CMK (cell line): ENCODE measurements around the gene HOXB3.
"Not testable (repeated sequence)": the region's sequence is repeated elsewhere in the genome, so short reads cannot be mapped to it uniquely, and the experiment has no call there.

Experiments
- DNase-seq: peaks from one replicate; pipeline ENCODE4 v3.0.0-alpha.2; 2010; ENCODE audit warnings: low read depth

The HOXB3 gene

GRCh38 chr17:48545539-48545938, 44.5 kb downstream of the HOXB3 start:
- DNase-seq, result no peak

DNA sequence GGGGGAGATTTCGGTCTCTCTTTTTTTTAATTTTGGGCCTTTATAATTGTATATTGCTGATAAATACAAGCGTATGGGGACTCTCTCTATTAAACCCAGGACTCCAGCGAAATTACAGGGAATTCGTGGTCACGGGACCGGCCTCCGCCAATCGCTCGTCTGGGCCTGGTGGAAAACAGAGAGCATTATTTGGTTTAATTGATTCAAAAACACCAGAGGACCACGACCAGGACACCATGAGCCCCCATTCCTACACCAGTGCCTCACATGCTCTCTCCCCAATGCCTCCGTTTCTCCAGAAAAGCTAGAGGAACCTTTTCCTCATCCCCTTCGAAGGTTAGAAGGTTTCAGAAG, 45.0 kb downstream of the HOXB3 start, which contains the start of gene HOXB2:
HOXB2 (minus strand) TSS at position 88 of the 354 bp plus-strand sequence. CDS start 198 bp downstream, outside the sequence.
- DNase-seq, result no peak

GRCh38 chr17:48544349-48545021, 45.6 kb downstream of the HOXB3 start:
- no peak for DNase-seq

DNA sequence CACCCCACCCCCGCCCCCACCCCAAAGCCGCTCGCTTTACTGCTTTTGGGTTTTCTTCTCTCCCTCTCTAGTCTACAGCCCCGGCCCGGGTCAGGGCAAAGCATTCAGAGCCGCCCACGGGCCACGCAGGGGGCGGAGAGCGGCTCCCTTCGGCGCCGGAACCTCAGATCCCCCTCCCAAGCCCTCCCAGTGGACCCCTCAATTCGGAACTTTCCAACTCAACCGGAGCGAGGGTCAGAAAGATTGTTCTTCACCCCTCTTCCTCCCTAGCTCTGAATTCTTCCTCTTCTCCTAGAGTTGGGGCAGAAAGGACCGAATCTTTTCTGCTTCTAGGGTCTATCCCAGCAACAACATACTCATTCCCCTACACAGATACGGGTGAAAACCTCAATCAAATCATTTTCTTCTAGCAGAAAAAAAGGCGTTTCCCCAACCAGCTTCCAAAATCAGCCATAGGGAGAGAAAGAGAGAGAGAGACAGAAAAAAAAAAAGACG, 46.1 kb downstream of the HOXB3 start:
- no peak for DNase-seq

DNA sequence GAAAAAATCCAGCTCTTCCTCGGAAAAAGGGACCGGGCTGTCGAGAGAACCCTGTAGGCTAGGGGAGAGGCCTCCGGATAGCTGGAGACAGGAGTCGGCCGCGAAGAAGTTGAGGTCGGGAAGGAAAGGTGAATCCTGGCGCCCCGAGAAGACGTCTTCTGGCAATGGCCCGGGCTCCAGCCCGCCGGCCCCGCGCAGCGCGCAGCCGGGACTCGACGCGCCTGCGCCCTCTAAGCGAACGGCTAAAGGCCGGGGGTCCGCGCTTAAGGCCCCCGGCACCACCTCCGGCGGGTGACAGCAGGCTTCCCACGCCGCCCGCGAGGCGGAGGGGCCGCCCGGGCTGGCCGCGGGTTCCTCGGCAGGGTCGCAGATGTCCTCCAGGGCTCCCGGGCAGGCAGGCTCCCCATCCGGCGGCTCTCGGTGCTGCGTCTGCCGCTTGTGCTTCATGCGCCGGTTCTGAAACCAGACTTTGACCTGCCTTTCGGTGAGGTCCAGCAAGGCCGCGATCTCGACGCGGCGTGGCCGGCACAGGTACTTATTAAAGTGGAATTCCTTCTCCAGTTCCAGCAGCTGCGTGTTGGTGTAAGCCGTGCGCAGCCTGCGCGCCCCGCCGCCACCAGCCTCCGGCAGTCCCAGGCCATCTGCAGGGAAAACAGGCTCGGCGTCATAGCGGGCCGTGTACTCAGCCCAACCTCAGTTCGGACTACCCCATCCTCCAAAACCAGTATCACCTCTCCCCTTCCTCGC, 46.8 kb downstream of the HOXB3 start:
- DNase-seq, result no peak

DNA sequence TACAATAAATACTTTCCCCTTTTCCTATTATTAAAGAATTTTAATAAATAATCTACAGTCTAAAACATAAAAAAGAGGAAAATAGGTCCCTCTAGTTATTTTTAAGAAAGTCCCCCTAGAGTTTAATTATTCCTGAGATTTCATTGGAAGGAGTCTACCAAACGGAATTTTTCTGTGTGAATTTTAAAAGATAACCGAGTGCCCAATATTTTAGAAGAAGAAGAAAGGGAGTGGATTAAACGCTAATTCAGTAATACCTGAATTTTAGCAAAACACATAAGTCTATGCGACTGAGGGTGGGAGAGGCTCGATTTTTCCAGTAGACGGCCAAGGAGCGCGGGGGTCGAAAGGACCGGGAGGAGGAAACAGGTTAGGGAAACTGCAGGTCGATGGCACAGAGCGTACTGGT, 47.3 kb downstream of the HOXB3 start:
- no peak for DNase-seq

DNA sequence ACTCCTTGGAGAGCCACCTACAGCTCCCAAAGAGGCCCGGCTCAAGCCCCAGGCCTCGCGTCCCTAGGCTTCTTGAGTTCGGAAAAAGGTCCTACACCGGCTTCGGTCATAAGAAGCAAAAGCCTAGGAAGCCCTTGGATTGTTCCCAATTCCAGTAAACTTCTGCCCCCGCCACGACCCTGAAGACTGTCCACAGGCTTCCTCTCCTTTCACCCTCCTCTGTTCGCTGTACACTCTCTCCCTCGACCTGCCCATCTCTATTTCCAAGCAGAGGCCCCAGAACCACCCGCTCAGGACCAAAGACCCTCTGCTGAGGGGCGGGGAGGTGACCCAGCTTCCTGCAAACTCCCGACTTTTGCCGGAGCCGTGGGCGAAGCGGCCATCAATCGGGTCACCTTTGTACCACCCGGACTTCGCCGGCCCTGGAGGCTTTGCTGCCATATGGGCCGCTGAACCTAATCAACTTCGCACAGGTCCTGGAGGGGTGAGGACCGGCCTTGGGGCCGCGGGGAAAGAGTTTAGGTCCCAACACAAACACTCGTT, 47.9 kb downstream of the HOXB3 start:
- no peak for DNase-seq

GRCh38 chr17:48541577-48542113, 48.4 kb downstream of the HOXB3 start:
- DNase-seq, result no peak

GRCh38 chr17:48541036-48541576, 48.9 kb downstream of the HOXB3 start:
- no peak for DNase-seq

DNA sequence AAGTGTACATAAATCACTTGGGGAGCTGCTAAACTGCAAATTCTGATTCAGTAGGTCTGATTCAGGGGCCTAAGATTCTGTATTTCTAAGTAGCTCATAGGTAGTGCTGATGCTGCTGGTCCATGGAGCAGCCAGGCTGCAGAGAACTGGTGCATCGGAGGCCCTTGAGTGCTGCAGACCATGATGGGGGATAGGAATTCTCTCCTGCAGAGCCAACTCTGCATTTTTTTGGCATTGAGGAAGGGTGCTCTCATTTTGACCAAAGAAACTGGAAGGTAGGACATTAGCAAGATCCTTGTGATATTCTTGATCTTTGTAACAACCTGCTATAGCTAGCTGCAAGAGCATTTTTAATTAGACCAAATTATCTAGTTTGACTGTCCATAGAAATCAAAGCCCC, 49.8 kb downstream of the HOXB3 start:
- DNase-seq, result no peak

GRCh38 chr17:48539177-48539576, 50.9 kb downstream of the HOXB3 start:
- no peak for DNase-seq

DNA sequence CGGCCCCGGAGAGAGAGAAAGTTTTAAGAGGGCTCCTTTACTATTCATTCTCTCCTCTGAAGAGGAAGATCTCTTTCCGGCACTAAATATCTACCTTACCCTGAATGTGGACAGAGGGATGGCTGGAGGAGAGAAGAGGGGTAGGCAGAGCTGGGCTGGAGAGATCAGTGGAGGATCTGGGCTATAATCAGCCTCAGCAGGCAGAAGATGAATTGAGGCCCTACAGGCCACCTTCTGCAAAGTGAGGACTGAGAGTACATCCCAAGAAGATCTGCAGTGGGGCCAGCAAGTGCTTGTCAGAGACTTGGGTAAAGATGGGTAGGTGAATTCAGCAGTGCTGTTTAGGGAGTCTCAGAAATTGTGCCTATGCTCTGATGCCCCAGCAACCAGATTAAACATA, 52.7 kb downstream of the HOXB3 start:
- no peak for DNase-seq

DNA sequence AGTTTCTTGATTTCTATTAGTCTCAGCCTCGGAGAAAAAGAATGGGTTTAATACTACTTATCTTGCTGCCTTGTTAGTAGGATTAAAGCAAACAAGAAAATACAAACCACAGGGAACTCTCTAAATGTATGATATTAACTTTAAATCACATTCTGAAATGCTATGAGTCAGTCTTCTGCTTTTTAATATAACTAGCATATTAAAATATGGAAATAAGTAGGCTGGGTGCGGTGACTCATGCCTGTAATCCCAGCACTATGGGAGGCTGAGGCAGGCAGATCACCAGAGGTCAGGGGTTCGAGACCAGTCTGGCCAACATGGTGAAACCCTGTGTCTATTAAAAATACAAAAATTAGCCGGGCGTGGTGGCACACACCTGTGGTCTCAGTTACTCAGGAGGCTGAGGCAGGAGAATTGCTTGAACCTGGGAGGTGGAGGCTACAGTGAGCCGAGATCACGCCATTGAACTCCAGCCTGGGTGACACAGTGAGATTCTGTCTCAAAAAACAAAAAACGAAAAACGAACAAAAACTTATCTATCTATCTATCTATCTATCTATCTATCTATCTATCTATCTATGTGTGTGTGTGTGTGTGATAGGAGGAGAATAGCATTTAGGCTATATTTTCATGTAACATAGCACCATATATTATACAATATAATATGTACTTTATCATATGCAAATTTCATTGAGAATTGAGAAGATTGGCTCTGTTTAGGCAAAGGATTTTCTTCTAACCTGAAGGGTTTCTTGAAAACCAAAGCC, 54.1 kb downstream of the HOXB3 start:
- not testable (repeated sequence) for DNase-seq

GRCh38 chr17:48532261-48532660, 57.8 kb downstream of the HOXB3 start:
- no peak for DNase-seq

GRCh38 chr17:48530887-48531272, 59.2 kb downstream of the HOXB3 start, which contains the start of gene HOXB1:
HOXB1 (minus strand) TSS chr17:48531011; CDS start chr17:48530904, 107 bp downstream.
- no peak for DNase-seq

DNA sequence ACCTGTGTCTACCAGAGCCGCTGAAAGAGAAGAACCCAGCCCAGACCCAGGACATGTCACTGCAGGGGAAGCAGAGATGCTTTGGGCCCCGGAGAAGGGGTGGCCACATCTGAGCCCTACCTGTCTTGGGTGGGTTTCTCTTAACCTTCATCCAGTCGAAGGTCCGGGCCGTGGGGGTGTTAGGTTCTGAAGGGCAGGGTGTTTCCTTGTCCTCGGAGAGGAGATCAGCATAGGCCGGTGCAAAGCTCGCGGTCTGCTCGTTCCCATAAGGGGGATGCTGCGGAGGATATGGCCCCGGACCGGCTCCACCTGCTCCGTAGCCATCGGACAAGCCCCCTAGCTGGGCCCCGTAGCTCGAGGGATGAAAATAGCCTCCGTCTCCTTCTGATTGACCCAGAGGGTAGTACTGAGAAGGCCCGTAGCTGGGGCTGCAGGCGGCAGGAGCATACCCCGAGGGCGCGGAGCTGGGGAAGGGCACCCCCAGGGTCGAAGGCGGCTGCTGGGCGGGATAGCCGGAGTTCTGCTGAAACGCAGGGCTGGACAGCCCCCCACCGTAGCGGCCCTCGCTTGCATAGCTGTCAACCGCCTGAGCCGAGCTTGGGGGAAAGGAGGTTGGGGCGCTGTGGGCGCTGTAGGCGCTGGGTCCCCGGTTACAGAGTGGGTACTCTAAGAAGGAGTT, 59.7 kb downstream of the HOXB3 start:
- DNase-seq, result no peak

GRCh38 chr17:48529683-48530009, 60.4 kb downstream of the HOXB3 start:
- DNase-seq, result no peak

GRCh38 chr17:48528936-48529682, 60.9 kb downstream of the HOXB3 start:
- no peak for DNase-seq

DNA sequence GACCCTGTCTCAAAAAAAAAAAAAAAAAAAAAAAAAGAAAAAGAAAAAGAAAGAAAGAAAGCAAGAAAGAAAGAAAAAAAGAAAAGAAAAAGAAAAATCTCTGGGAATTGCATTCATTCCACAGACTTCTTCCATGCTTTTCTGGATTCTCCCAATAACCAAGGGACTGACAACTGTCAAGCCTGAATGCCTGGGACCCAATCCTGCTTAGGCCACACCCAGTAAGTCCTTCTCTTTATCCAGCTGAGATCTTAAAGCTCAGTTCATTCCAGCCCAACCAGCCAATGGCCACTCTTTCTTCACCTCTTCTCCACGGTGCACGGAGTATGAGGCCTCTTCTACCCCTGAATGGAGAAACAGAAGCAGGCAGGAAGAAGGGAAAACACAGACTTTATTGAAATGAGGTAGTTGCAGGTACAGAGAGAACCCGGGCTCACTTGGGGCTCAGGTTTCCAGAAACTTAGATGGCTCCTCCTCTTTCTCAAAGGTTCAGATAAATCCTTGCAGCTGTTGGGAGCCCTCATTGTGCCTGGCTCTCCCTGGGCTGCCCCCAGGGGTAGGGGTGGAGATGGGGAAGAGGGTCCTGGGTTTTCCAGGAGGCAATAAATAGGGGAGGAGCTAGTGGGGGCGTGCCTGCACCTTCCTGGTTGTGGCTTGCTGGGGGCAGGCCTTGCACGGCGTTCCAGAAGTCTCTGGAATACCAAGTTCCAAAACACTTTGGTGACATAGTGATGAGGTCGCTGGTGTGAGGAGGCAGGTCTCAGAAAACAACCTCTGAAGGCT, 61.7 kb downstream of the HOXB3 start:
- no peak for DNase-seq

- no peak for DNase-seq
These were observed 62.5 kb downstream of the HOXB3 start for GRCh38 chr17:48527547-48527932.
